SIG-M5 treated with dmso at 0.1 percent for 504 hours (cell line): ENCODE results near the gene NAV1.
"Not testable (repeated sequence)": the region's sequence is repeated elsewhere in the genome, so short reads cannot be mapped to it uniquely, and the experiment has no call there.

ENCODE experiments used
- DNase-seq: peaks from one replicate; lab custom pipeline; 2025; ENCODE audit not compliant: unreplicated experiment; lab: John Stamatoyannopoulos, UW

The NAV1 gene

GRCh38 chr1:201562659-201563405, 23.9 kb downstream of the NAV1 start:
- DNase-seq = no peak

DNA sequence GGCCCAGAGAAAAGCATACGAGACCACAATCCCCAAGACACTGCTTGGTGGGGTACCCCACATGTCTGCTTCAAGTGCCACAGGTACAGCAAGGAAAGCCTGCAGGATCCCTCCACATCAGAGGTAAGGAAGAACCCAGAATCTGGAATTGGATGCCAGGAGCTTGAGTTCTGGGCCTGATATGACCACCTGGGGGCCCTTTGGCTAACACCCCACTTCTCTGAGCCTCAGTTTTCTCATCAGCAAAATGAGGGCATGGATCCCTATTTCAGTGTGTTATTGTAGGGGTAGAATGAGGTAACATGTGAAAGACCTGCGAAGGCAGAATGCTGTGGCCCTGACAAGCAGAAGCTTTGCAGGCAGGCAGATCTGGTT, 24.5 kb downstream of the NAV1 start:
- DNase-seq = no peak

- no peak for DNase-seq
Observed at GRCh38 chr1:201563941-201564340, 25.0 kb downstream of the NAV1 start.

- no peak for DNase-seq
Observed at GRCh38 chr1:201565024-201565730, 26.2 kb downstream of the NAV1 start.

DNA sequence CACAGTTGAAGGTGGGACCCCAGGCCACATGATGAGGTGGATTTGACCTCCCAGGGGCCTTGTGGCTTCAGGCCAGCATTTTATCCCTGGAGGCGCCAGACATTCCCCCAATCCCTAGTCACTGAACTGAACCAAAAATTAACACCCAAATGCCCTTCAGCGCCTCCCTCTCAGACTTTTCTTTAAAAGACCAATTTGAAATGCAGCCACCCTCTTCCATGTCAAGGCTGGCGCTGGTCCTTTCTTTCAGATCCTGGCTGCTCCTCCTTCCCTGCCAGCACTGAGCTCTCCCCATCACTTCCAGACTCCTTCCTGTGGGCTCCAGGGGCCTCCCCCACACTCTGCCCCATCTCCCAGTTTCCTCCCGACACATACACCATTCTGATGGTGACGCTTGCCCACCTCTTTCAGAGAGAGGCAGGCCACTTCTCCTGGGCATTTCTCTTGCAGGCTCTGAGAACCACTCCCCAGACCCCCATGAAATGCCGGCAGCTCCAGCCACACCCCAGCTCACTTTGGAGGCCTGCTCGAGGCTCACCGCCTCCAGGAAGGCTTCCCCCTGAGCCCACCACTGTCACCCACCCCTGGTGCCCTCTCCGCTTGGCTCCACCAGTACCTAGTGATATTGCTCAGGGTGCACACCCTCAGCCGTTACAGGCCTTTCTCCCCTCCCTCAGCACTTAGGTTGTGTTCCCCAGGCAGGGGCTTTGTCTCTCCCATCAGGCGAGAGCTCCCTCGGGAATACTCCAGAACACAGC, 27.0 kb downstream of the NAV1 start:
- no peak for DNase-seq

DNA sequence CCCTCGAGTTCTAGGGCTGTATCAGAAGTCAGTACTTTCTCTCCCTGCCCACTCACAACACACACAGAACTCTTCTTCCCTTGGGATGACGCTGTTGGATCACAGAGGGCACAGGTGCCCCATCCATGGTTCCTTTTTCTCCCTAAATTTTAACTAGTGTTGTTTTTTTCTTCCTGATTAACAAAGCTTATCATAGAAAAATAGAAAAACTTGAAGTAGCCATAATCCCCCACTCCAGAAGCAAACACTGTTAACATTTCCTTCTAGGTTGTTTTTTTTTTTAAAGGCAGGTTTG, 27.5 kb downstream of the NAV1 start:
- no peak for DNase-seq

DNA sequence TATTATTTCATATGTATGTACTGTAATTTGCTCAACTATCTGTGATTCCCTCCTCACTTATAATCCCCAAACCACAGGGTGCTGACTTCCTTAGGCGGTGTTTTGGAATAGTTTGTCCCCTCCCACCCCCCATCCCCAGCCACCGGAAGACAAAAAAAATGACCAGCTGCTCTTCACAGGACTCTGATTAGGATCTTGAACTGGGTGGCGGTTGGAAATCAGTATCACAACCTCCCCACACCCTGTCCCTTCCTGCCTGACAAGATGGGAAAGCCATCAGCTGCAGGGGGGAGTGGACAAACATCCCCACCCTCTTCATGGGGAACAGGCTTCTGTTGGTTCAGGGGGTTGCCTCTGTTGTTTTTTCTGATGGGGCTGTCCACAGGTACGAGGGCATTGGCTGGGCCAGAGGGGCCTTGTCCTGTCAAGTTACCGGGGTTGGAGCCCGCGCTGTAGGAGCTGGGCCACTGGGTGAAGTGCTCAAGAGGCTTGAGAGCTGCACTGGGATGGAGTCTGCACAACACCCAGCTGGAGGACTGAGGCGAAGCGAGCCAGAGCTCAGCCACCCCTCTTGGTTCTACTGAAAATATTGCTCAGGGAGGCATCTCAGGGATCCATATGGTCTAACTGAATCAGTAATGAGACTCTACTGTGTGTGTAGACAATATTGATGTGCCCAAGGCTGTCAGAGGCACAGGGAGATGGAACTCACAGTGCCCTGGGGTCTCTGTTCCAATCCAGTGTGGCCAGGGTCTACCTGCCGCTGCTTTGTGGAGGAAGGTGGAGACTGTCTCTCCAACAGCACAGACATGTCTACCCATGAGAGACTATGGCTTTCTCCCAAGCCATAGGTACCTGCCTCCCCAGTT, 28.2 kb downstream of the NAV1 start:
- no peak for DNase-seq

GRCh38 chr1:201568265-201568664, 29.3 kb downstream of the NAV1 start:
- DNase-seq = no peak

- no peak for DNase-seq
Observed at GRCh38 chr1:201568859-201569294, 29.9 kb downstream of the NAV1 start.

- no peak for DNase-seq
Observed at GRCh38 chr1:201570181-201570885, 31.4 kb downstream of the NAV1 start.

- DNase-seq = no peak
Observed at GRCh38 chr1:201570886-201571624, 32.1 kb downstream of the NAV1 start.

- no peak for DNase-seq
Observed at GRCh38 chr1:201573030-201573429, 34.1 kb downstream of the NAV1 start.

DNA sequence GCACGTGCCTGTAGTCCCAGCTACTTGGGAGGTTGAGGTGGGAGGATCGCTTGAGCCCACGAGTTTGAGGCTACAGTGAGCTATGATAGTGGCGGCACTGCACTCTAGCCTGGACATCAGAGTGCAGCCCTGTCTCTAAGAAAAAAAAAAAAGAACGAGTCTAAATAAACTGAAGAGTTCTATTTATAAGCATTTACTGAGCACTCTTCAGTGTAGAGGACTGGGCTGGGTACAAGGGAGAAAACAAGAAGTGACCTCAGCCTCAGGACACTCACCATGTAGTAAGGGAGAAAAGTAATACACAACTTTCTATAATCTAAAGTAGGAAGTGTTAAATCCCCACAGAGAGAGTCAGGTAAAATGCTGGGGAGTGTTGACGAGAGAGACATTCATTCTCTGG, 35.0 kb downstream of the NAV1 start:
- DNase-seq = no peak

DNA sequence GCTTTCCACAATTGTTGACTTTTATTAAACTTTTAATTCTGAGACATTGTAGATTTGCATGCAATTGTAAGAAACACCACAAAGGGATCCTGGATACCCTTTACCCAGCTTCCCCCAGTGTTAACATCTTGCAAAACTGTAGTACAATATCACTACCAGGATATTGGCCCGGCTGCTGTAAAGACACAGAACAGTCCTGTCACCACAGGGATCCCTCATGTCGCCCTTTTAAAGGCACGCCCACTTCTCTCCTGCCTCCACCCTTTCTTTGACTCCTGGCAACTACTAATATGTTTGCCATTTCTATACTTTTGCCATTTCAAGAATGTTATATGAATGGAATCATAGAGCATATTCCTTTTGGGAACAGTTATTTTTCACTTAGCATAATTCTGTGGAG, 37.0 kb downstream of the NAV1 start:
- DNase-seq = no peak

DNA sequence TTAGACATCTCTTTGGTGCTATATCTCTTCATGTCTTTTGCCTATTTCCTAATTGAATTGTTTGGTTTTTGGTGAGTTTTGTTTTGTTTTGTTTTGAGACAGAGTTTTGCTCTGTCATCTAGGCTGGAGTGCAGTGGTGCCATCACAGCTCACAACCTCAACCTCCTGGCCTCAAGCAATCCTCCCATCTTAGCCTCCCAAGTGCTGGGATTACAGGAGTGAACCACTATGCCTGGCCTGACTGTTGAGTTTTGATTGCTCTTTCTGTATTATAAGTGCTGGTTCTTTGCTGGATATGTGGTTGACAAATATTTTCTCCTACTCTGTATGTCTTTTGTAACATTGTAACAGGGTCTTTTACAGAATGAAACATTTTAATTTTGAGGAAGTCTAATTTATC, 38.0 kb downstream of the NAV1 start:
- no peak for DNase-seq

DNA sequence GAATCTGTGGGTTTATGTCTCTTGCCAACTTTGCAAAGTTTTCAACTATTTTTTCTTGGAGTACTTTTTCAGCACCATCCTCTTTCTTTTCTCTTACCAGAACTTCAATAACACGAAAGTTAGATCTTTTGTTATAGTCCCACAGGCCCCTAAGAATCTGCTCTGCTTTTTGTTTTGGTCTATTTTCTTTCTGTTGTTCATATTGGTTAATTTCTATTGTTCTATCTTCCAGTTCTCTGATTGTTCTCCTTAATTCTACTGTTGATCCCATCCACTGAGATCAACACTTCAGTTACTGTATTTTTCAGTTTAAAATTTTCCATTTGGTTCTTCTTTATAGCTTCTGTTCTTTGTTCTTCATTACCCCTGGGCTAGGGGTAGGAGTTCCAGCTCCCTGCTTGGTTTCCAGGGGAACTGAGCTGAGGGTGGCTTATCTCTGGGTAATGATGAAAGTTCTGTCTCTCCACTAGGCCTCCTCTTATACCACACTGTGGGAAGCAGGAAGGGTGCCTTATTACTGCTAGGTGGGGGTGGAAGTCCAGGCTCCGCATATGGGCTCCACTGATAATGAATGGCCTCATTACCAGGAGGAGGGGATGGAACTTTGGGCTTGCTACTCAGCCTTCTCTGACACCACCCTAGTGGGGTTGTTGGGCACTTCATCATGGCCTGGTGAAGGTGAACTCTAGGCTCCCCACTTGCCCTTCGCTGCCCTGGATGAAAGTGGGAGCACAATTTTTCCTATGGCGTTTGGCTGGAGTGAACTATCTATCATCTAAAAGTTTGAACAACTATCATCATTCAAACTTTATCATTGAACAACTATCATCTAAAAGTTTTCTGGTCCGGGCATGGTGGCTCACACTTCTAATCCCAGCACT, 39.3 kb downstream of the NAV1 start:
- DNase-seq = no peak

DNA sequence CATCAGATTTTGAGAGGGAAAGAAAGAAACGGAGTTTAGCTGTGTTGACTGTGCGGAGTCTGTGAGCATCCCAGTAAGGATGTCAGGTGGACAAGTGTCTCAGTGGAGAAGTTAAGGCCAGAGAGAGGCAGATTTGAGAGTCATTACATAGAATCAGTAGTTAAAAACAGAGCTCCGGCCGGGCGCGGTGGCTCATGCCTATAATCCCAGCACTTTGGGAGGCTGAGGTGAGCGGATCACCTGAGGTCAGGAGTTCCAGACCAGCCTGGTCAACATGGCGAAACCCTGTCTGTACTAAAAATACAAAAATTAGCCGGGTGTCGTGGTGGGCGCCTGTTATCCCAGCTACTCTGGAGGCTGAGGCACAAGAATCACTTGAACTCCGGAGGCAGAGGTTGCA, 42.4 kb downstream of the NAV1 start:
- not testable (repeated sequence) for DNase-seq

DNA sequence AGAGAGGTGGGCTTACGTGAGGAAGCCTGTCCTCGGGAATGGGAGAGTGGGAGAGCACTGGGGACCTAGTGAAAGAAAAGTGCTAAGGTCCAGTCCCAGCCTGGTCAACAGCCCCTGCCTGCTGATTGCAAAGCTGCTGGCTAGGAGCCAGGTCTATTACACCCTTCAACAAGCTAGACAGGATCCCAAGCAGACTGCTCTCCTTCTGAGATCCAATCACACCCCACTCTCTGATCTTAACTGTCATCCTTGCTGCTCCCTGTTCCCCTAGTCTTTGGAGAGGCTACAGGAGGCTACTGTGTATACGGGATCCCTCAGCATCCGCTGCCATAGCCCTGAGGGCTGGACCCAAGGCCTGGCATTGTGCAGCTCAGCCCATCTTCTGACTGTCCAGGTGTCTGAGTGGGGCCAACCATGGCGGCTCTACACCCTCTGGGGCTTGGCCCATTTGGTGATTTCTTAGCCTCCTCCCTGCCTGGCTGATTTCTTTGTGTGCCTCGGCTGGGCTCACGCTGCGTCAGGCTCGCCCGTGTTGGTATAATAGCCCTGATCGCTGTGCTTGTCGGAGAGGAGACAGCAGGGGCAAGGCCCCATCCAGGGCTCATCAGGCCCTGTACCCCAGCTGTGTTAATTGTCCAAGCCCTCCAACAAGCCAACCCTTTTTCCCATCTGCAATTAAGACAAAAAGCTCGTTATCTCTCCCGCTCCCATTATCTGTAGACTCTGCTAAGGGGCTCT, 43.9 kb downstream of the NAV1 start:
- DNase-seq = no peak
